CD4-positive, alpha-beta T cell treated with Interleukin-15 for 1 hour (primary cell): ENCODE measurements around the gene SEMA6C.
"Not testable (repeated sequence)": the region's sequence is repeated elsewhere in the genome, so short reads cannot be mapped to it uniquely, and the experiment has no call there.

Source experiments
- DNase-seq: peaks from one replicate; pipeline ENCODE4 v3.0.0-alpha.2; 2020

Gene SEMA6C

DNA sequence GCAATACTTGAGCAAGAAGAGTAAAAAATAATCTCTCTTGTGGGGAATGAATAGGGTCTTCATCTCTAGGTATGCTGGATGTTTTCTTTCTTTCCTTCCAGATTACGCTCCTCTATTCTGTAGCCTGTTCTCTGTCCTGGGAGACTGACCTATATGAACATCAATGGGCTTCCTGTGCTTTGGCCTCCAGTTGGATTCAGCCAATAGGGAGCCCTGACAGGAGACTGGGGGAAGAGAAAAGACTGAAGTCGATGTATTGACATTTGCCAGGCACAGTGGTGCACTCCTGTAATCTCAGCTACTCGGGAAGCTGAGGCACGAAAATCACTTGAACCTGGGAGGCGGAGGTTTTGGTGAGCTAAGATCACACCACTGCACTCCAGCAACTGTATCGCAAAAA lies 17.6 kb downstream of the SEMA6C start:
- no peak for DNase-seq

DNA sequence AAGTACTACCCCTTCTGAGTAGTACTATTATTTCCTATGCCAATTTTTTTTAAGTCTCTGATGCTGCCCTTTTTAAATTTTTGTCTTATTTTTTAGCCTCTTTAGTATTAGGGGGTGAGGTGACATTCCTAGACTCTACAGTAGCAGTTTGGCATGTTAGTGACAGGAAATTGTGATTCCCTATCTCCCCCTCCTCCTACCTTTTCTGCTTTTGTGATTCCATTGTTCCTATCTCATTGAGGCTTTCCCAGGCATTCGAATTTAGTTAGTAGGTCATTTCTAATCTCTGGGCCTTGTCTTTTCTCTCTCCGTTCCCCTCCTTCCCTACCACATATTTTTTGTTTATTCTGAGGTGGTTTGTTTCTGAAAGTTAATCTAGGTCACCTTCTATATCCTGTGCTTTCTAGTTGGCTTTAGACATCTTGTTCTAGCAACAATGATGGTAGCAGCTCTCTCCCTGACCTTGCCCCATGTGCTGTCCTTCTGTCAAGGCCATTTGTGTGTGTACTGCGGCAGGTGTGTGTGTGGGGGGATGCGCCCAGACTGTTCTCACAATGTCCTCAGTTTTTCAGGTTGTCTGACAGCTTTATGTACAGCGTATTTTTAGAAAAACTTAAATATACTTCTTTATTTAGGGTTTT lies 21.5 kb downstream of the SEMA6C start:
- DNase-seq: no peak

DNA sequence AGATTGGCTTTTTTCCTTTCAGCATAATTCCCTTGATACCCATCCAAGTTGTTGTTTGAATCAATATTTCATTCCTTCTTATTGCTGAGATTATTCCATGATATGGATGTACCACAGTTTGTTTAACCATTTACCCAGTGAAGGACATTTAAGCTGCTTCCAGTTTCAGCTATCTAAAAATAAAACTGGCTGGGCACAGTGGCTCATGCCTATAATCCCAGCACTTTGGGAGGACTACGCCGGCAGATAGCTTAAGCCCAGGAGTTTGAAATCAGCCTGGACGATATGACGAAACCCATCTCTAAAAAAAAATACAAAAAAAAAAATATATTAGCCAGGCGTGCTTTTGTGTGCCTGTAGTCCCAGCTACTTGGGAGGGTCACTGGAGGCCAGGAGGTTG lies 32.6 kb downstream of the SEMA6C start:
- no peak for DNase-seq

DNA sequence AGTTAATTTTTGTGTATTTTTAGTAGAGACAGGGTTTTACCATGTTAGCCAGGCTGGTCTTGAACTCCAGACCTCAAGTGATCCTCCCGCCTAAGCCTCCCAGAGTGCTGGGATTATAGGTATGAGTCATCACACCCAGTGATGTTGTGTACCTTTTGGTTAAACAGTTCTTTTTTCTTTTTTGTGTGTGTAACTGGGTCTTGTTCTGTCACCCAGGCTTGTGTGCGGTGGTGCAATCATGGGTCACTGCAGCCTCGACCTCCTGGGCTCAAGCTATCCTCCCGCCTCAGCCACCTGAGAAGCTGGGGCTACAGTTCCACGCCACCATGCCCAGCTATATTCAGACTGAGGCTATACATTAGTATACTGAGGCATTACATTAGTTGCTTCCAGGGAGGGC lies 38.1 kb downstream of the SEMA6C start:
- no peak for DNase-seq

DNA sequence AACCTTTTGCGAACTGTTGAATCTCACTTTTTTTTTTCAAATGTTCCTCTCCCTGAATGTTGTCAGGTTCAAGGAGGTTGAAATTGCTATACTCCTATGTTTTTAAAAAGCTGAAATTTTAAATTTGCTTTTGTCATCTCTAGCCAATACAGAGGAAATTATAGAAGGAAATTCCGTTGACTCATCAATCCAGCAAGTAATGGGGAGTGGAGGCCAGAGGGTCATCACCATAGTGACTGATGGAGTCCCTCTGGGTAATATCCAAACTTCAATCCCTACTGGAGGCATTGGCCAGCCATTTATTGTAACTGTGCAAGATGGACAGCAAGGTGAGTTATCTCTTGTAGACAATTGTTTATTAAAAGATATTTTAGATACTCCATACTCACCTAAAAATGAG lies 39.5 kb downstream of the SEMA6C start:
- no peak for DNase-seq

DNA sequence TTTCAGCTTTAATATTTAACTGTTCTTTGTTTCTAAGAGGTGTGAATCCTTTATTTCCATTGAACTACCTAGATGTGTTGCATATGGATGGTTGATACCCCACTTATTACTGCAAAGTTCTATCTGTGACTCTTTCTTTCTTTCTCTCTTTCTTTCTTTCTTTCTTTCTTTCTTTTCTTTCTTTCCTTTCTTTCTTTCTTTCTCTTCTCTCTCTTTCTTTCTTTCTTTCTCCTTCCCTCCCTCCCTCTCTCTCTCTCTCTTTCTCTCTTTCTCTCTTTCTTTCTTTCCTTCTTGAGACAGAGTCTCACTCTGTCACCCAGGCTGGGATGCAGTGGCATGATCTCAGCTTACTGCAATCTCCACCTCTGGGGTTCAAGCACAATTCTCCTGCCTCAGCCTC lies 41.8 kb downstream of the SEMA6C start:
- DNase-seq: no peak

DNA sequence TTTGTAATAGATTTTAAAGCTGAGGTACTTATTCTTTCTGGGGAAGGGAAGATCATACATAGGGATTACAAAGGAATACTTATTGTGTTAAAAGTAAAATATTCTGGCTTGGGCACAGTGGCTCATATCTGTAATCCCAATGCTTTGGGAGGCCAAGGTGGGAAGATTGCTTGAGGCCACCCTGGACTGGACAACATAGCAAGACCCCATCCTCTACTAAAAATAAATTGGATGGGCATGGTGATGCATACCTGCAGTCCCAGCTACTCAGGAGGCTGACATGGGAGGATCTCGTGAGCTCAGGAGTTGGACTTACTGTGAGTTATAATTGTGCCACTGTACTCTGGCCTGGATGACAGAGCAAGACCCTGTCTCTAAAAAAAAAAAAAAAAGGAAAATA lies 48.3 kb downstream of the SEMA6C start:
- DNase-seq: no peak

DNA sequence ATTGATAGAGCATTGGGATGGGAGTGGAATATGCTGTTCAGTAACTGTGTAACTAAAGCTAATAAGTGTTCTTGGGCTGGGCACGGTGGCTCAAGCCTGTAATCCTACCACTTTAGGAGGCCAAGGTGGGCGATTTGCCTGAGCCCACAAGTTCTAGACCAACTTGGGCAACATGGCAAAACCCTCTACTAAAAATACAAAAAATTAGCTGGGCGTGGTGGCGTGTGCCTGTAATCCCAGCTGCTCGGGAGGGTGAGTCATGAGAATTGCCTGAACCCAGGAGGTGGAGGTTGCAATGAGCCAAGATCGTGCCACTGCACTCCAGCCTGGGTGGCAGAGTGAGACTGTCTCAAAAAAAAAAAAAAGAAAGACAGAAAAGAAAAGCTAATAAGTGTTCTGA lies 49.0 kb downstream of the SEMA6C start:
- not testable (repeated sequence) for DNase-seq

DNA sequence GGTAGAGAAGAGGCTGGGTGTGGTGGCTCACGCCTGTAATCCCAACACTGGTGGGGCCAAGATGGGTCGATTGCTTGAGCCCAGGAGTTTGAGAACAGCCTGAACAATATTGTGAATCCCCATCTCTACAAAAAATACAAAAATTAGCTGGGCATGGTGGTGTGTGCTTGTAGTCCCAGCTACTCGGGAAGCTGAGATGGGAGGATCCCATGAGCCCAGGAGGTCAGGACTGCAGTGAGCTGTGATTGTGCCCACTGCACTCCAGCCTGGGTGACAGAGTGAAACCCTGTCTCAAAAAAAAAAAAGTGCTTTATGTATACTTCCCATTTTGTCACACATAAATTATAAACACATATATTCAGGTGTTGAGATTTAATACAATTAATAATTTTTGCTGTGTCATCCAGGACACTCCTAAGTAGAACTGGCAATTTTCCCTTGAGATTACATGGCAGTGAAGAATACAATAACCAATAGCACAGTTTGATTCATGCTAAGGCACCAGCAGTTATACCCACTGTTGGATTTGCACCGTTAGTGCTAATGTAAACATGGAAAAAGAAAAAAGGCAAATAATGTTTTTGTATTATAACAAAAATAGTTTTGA lies 60.4 kb downstream of the SEMA6C start:
- no peak for DNase-seq
